Naive thymus-derived CD8-positive, alpha-beta T cell (primary cell): ENCODE results near the gene GRAMD4. TPM values are rescaled to one million over a fixed set of nuclear protein-coding genes. Genes with fewer than 3 reads are reported as not detected.
"Not testable (repeated sequence)": the region's sequence is repeated elsewhere in the genome, so short reads cannot be mapped to it uniquely, and the experiment has no call there.

Source experiments
- ATAC-seq, 2 donors: fragments of 150-1000 bp; cut with Tn5 transposase in 1 of 2; sonication (Bioruptor Pico), chemical (Tn5 transposase) in 1 of 2; 1 replicate in 1 of 2; 2 replicates in 1 of 2; pipeline ENCODE4 v1.10.0; 2021; ENCODE audit warnings: mild to moderate bottlenecking in 2 of 2, moderate library complexity in 2 of 2
- POLR2A ChIA-PET: fragments of 350-600 bp; sonication (Branson Sonifier 250); formaldehyde crosslinking; loops from one replicate; lab custom pipeline; 2021; ENCODE audit warnings: antibody characterized with exemption; lab: Charles Lee
- DNase-seq, 10 donors: peaks; one replicate each; pipeline versions ENCODE4 v3.0.0 to v3.0.0-alpha.2; 2020 to 2022
- H3K27ac Mint-ChIP-seq, 10 donors: one replicate each; pipeline ENCODE4 v1.8.0; 2020 to 2022; ENCODE audit warnings: mild to moderate bottlenecking in 10 of 10, mixed read lengths in 10 of 10, moderate library complexity in 4 of 10, inconsistent platforms in 1 of 10
- H3K27me3 Mint-ChIP-seq, 5 donors: one replicate each; pipeline ENCODE4 v1.8.0; 2021 to 2022; ENCODE audit warnings: mixed read lengths in 5 of 5
- H3K36me3 Mint-ChIP-seq, 3 donors: one replicate each; pipeline ENCODE4 v1.8.0; 2020 to 2022; ENCODE audit warnings: mixed read lengths in 3 of 3, mild to moderate bottlenecking in 2 of 3, inconsistent platforms in 1 of 3
- H3K4me1 Mint-ChIP-seq, 4 donors: one replicate each; pipeline ENCODE4 v1.8.0; 2021 to 2022; ENCODE audit warnings: mixed read lengths in 4 of 4
- H3K4me3 Mint-ChIP-seq, 10 donors: one replicate each; pipeline ENCODE4 v1.8.0; 2020 to 2022; ENCODE audit warnings: mild to moderate bottlenecking in 10 of 10, mixed read lengths in 10 of 10, moderate library complexity in 6 of 10, inconsistent platforms in 1 of 10
- H3K9me3 Mint-ChIP-seq, 9 donors: one replicate each; pipeline ENCODE4 v1.8.0; 2020 to 2022; ENCODE audit warnings: mixed read lengths in 9 of 9, mild to moderate bottlenecking in 3 of 9, inconsistent platforms in 1 of 9, moderate library complexity in 1 of 9
- polyA plus RNA-seq, 3 donors: library from polyadenylated mRNA; unstranded; fragments of 300-500 nt; fragmentation: Illumina TruSeq; gene quantifications; one replicate each; pipeline ENCODE4 v1.2.3, GENCODE V29; 2021
- total RNA-seq, 8 experiments: library from RNA in 2 of 8; stranded (reverse) in 2 of 8; gene quantifications; one replicate each; pipeline ENCODE4 v1.2.3 and lab custom pipeline; 2021 to 2026

GRAMD4 gene
- total and polyA plus RNA-seq, 5 experiments from 2014 or later: 2.8 to 7.6 (median 4.1) TPM

GRCh38 chr22:46638601-46639431 lies 18.6 kb downstream of the GRAMD4 start:
- DNase-seq: peak in 1 of 10 donors; percentile 18
- Mint-ChIP-seq H3K36me3 (peaks cover 0 to 3% (median 3%) of the 10 kb centered on the region in 3 donors), H3K4me1 (peaks cover 1 to 7% (median 4%) of the 10 kb centered on the region in 4 donors), H3K27ac (peak overlapping the region in 3 of 10 donors; percentile 2 to 57 (median 20)), H3K27me3 (no peaks in the 10 kb centered on the region), H3K4me3 (no peak overlapping the region), H3K9me3 (peaks cover 0 to 10% (median 0%) of the 10 kb centered on the region in 9 donors)
- ATAC-seq: peak in 1 of 2 donors; percentile 36
- POLR2A ChIA-PET: no interaction called here

DNA sequence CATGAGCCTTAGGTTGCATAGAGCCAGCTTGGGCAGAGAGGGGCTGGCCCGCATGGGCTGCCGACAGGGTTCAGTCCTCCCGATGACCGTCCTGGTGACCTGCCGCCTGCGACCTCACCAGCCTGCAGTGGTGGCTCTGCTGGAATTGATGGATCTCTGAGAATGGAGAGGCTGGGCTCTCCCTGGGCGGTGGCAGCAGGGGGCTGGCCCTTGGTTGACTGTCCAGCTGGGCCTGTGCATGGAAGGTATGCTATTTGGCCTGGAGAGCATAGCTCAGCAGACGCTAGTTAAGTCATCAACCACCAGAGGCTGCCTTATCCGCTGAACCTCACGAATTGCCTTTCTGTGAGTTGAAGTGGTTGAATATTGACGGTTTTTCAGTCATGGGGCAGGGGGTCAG lies 19.7 kb downstream of the GRAMD4 start:
- H3K9me3 Mint-ChIP-seq: peaks cover 0 to 10% (median 0%) of the 10 kb centered on the region in 9 donors

GRCh38 chr22:46640293-46641055 lies 20.3 kb downstream of the GRAMD4 start:
- Mint-ChIP-seq H3K27ac (no peak overlapping the region), H3K27me3 (no peaks in the 10 kb centered on the region), H3K36me3 (peaks cover 0 to 3% (median 3%) of the 10 kb centered on the region in 3 donors), H3K9me3 (peaks cover 0 to 10% (median 0%) of the 10 kb centered on the region in 9 donors), H3K4me1 (peaks cover 0 to 7% (median 4%) of the 10 kb centered on the region in 4 donors), H3K4me3 (no peak overlapping the region)
- ATAC-seq (no peak), DNase-seq (no peak)
- POLR2A ChIA-PET: no interaction called here

More for the DNA sequence above, 19.7 kb downstream of the GRAMD4 start:
- H3K36me3 Mint-ChIP-seq: peaks cover 0 to 3% (median 3%) of the 10 kb centered on the region in 3 donors
- H3K27me3 Mint-ChIP-seq: no peaks in the 10 kb centered on the region
- POLR2A ChIA-PET: no interaction called here
- peaks cover 0 to 7% (median 4%) of the 10 kb centered on the region in 4 donors for H3K4me1 Mint-ChIP-seq
- H3K27ac Mint-ChIP-seq: peak overlapping the region in 1 of 10 donors; percentile 20
- no peak overlapping the region for H3K4me3 Mint-ChIP-seq
- DNase-seq: no peak
- no peak for ATAC-seq

GRCh38 chr22:46641811-46642266 lies 21.7 kb downstream of the GRAMD4 start:
- Mint-ChIP-seq H3K27ac (no peak overlapping the region), H3K36me3 (peaks cover 0 to 3% (median 3%) of the 10 kb centered on the region in 3 donors), H3K9me3 (peaks cover 0 to 10% (median 0%) of the 10 kb centered on the region in 9 donors), H3K27me3 (no peaks in the 10 kb centered on the region), H3K4me3 (no peak overlapping the region), H3K4me1 (peaks cover 0 to 7% (median 5%) of the 10 kb centered on the region in 4 donors)
- no peak for DNase-seq
- POLR2A ChIA-PET: no interaction called here
- no peak for ATAC-seq

DNA sequence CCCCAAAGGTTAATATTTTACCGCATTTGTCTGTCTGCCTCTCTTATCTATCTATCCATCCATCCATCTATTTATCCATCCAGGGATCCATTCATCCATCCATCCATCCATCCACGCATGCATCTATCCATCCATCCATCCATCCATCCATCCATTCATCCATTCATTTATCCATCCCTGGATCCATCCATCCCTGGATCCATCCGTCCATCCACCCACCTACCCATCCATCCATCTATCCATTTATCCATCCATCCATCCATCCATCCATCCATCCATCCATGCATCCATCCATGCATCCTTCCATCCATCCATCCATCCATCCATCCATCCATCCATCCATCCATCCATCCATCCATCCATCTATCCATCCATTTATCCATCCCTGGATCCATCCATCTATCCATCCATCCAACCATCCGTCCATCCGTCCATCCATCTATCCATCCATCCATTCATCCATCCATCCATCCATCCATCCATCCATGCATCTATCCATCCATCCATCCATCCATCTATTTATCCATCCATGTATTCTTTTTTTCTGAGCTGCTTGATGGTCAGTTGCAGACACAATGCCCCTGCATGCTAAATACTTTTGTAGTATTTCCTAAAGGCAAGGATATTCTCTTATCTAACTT lies 22.8 kb downstream of the GRAMD4 start:
- not testable (repeated sequence) for H3K9me3 Mint-ChIP-seq, H3K4me3 Mint-ChIP-seq
- POLR2A ChIA-PET: interaction anchor here (0.7 kb wide), 1 partner anchor 15 kb away, joined by 3 read pairs; no protein-coding TSS in a partner anchor

DNA sequence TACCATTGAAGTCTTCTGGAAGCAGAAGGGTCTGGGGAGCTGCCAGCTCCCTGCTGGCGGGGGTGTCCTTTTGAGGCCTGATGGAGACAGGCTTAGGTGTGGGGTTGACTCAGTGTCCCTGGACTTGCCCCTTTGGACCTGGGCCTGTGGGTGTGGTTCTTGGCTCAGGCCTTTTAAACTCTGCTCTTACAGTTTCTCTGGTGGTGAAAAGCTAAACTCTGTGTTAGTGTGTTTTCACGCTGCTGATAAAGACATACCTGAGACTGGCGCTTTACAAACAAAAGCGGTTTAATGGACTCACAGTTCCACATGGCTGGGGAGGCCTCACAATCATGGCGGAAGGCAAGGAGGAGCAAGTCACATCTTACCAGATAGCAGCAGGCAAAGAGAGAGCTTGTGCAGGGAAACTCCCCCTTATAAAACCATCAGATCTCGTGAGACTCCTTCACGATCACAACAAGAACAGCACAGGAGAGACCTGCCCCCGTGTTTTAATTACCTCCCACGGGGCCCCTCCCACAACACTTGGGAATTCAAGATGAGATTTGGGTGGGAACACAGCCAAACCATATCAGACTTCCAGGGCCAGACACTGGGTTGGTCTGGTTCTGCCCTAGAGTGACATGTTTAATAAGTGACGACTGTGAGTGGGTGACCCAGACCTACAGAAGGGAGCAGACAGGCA lies 26.5 kb downstream of the GRAMD4 start:
- no peaks in the 10 kb centered on the region for H3K27me3 Mint-ChIP-seq
- no peak for DNase-seq
- ATAC-seq: no peak
- POLR2A ChIA-PET: no interaction called here
- no peak overlapping the region for H3K27ac Mint-ChIP-seq
- H3K36me3 Mint-ChIP-seq: peaks cover 0 to 3% (median 3%) of the 10 kb centered on the region in 3 donors
- peaks cover 3 to 20% (median 7%) of the 10 kb centered on the region in 4 donors for H3K4me1 Mint-ChIP-seq
- no peak overlapping the region for H3K4me3 Mint-ChIP-seq
- peaks cover 0 to 10% (median 0%) of the 10 kb centered on the region in 9 donors for H3K9me3 Mint-ChIP-seq

More for the DNA sequence above, 22.8 kb downstream of the GRAMD4 start:
- ATAC-seq, H3K4me1 Mint-ChIP-seq, H3K27ac Mint-ChIP-seq, DNase-seq, H3K27me3 Mint-ChIP-seq, H3K36me3 Mint-ChIP-seq: not testable (repeated sequence)

DNA sequence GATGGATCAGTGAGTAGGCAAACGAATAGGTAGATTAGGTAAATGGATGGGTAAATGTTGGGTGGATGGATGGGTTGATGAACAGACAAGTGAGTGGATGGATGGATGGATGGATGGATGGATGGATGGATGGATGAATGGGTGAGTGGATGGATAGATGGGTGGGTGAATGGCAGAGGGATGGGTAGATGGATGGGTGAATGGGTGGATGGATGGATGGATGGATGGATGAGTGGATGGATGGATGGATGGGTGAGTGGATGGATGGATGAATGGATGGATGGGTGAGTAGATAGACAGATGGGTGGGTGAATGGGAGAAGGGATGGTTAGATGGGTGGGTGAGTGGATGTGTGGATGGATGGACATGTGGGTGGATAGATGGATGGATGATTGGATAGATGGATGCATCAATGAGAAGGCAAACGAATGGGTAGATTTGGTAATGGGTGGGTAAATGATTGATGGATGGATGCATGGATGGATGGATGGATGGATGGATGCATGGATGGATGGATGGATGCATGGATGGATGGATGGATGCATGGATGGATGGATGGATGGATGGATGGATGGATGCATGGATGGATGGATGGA lies 28.1 kb downstream of the GRAMD4 start:
- peaks cover 11 to 29% (median 14%) of the 10 kb centered on the region in 4 donors for H3K4me1 Mint-ChIP-seq
- H3K27me3 Mint-ChIP-seq, ATAC-seq, DNase-seq, POLR2A ChIA-PET, H3K4me3 Mint-ChIP-seq, H3K9me3 Mint-ChIP-seq, H3K36me3 Mint-ChIP-seq: not testable (repeated sequence)
- H3K27ac Mint-ChIP-seq: peak overlapping the region in 1 of 10 donors; percentile 20

DNA sequence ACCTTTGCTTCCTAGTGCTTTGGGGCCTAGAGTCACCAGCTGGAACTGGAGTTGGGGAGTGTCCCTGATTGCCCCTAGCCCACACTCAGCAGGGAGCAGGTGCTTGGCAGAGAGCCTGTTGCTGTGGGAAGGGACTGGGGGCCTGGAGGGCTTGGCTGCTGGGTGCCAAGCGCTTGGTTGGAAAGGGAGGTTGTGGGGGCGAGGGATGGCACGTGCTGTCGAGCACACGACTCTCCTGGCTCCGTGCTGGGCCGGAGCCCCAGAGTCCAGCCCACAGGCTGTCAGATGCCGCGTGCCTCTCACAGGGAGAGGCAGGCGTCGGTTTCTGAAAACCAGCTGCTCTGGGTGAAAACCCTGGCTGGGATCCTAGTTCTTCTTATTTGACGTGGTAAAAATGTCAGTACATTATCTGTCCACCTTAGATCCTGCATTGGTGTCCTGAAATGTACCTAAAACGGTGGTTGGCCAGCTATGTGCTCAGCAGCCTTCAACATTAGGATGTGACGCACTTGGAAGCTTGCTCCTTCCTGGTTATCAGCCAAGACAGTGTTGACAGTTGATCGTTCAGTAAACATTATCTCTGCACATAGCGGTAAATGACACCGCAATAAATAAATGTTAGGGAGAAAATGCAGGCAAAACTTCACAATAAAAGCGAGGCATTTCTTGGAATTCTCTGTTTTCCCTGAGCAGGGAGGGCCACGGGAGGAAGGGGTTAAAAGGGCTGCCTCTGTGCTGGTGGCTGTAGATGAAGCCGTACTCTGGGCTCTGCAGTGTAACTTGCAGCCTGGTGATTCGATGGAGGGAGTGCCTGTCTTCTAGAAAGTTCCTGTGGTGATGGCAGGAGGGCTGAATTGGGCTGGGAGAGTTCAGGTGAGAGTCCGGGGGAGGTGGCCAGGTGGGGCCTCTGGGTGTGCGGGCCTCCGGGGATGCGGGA lies 29.2 kb downstream of the GRAMD4 start:
- no peaks in the 10 kb centered on the region for H3K27me3 Mint-ChIP-seq
- POLR2A ChIA-PET: no interaction called here
- H3K4me3 Mint-ChIP-seq: no peak overlapping the region
- no peaks in the 10 kb centered on the region for H3K9me3 Mint-ChIP-seq
- H3K36me3 Mint-ChIP-seq: no peaks in the 10 kb centered on the region
- H3K27ac Mint-ChIP-seq: no peak overlapping the region
- H3K4me1 Mint-ChIP-seq: peaks cover 13 to 33% (median 14%) of the 10 kb centered on the region in 4 donors
- no peak for DNase-seq
- no peak for ATAC-seq

- no peak for DNase-seq
- Mint-ChIP-seq H3K9me3 (no peaks in the 10 kb centered on the region), H3K36me3 (no peaks in the 10 kb centered on the region), H3K4me3 (no peak overlapping the region), H3K27me3 (no peaks in the 10 kb centered on the region), H3K4me1 (peaks cover 13 to 36% (median 15%) of the 10 kb centered on the region in 4 donors), H3K27ac (no peak overlapping the region)
- no peak for ATAC-seq
- POLR2A ChIA-PET: no interaction called here
Measured at GRCh38 chr22:46650078-46650810, 30.1 kb downstream of the GRAMD4 start.

GRCh38 chr22:46651316-46651715 lies 31.1 kb downstream of the GRAMD4 start:
- Mint-ChIP-seq H3K27me3 (no peaks in the 10 kb centered on the region), H3K27ac (no peak overlapping the region), H3K4me1 (peaks cover 13 to 36% (median 15%) of the 10 kb centered on the region in 4 donors), H3K9me3 (no peaks in the 10 kb centered on the region), H3K36me3 (no peaks in the 10 kb centered on the region), H3K4me3 (no peak overlapping the region)
- ATAC-seq (no peak), DNase-seq (no peak)
- POLR2A ChIA-PET: no interaction called here
